Medulla oblongata (tissue), 1 donor: Measurements from ENCODE around the gene DMWD.
"Not testable (repeated sequence)": the region's sequence is repeated elsewhere in the genome, so short reads cannot be mapped to it uniquely, and the experiment has no call there.

Source experiments
- DNase-seq: peaks from one replicate; pipeline ENCODE4 v3.0.0-alpha.2; 2015; ENCODE audit errors: extremely low spot score

Gene DMWD

DNA sequence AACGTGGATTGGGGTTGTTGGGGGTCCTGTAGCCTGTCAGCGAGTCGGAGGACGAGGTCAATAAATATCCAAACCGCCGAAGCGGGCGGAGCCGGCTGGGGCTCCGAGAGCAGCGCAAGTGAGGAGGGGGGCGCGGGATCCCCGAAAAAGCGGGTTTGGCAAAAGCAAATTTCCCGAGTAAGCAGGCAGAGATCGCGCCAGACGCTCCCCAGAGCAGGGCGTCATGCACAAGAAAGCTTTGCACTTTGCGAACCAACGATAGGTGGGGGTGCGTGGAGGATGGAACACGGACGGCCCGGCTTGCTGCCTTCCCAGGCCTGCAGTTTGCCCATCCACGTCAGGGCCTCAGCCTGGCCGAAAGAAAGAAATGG is 22.8 kb downstream of the DMWD start:
- peak; percentile 59 for DNase-seq

DNA sequence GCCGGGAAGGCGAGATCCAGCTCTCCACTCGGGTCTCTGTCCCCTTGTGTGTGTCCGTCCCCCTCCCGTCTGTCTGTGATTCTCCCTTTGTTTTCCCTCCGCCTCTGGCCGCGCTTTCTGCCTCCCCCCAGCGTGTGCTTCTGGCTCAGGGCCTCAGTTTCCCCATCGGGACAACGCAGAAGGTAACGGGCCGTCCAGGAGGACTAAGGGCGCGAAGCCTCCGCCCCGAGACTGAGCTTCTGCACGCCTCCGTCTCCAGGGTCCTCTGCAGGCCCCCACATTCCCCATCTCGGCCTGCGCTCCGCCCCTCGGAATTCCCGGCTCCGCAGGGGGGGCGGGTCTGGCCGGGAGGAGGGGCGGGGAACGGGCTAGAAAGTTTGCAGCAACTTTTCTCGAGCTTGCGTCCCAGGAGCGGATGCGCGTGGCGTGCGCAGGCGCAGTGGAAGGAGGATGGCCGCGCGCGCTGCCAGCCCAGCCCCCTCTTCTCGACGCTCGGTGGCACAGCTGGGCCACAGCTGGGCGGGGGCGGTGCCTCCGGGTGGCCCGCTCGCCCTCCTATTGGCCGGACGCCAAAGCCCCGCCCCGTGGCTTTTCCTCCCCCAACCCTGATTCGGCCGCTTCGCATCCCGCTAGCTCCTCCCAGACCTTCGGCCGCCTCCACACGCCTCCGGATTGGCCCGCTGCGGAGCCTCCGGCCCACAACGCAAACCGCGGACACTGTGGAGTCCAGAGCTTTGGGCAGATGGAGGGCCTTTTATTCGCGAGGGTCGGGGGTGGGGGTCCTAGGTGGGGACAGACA is 23.5 kb downstream of the DMWD start, which contains the start of gene SIX5:
Gene SIX5, minus strand, starts transcription at position 269 of the 799 bp plus-strand sequence. CDS start 408 bp downstream, outside the sequence.
- DNase-seq: peak; percentile 95

DNA sequence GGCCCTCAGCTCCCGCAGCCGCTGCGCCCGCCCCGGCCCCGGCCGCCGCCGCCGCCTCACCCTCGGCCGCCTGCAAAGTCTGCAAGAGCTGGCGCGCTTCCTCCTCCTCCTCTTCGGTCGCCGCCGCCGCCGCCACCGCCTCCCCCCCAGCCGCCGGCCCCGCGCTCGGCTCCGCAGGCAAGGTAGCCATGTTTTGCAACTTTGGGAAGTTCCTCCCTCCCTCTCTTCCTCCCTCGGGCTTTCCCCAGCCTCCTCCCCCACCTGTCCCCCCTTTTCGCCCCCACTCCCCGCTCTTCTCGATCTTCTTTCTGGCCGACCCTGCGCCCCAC is 24.0 kb downstream of the DMWD start:
- no peak for DNase-seq

GRCh38 chr19:45767881-45768654 is 24.6 kb downstream of the DMWD start:
- DNase-seq: peak; percentile 26

GRCh38 chr19:45767410-45767880 is 25.2 kb downstream of the DMWD start:
- DNase-seq: no peak

DNA sequence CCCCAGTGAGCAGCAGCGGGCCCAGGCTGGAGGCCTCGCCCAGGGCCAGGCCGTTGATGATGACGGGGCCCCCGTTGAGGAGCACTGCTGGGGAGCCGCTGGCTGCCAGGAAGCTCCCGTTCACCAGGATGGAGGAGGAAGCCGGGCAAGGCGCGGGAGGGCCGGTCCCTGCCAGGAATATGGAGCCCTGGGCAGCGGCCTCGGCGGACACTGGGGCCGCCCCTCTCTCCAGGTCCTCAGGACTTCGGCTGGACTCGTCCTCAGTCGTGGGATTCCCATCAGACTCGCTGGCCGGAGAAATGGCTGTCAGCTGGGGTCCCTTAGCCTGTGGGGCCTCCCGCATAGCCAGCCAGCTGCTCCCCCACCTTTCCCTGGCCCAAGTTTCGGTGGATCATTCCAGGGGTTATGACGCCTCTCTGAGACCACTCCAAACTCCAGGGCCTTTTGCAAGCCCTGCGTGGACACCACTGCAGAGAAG is 25.7 kb downstream of the DMWD start:
- no peak for DNase-seq

DNA sequence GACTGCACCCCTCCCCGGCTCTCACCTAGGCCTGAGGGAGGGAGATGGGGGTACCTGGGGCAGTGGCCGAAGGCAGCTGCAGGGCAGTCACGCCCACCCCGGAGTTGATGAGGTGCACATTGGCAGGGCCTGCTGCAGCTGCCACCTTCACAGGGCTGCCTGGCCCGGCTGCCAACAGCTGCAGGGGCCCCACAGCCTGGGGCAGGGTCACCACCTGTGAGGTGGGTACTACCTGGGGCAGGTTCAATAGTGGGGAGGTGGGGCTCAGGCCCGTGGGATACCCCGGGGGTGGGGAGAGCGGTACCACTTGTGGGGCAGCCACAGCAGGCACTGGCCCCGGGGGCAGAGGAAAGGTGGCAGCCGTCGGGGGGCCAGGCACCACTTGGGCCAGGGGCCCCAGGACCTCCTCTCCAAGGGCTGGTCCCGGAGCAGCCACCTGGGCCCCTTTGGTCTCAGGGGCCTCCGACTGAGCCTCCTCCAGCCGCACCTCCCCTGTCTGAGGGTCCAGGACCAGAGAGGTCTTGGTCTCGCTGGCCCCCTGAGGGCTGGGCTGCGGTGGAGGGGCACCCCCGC is 26.3 kb downstream of the DMWD start:
- no peak for DNase-seq

GRCh38 chr19:45765702-45766295 is 26.8 kb downstream of the DMWD start:
- DNase-seq: no peak

DNA sequence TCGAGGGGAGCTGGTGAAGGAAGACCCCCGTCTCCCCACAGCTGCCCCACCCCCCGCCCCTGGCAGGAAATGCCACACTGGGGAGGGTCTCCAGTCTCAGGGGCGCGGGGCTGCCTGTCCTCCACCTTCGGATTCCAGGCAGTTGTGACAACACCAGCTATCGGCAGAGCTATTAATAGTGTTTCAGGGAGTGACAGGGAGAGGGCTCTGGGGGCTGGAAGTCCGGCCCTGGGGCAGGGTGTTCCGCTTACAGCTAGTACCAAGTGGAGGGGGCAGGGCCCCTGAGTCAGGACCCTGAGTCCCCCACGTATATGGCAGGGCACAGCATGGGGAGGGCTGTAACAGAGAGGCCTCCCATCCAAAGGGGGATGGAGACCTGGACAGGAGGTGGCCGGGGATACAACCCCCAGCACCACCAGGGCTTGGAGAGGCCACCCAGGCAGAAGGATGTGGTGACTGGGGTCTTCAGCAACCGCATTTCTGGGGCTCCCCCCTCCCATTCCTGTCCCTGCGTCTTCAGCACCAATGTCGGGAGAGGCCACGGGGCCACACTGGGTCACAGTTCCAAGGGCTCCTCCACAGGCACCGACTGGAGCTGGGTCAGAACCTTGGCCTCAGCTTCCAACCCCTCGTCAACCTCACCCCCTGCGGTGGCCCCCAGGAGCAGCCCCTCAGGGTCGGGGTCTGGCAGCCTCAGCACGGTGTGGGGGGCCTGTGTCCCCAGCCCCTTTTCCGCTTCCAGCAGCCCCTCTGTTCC is 27.5 kb downstream of the DMWD start:
- no peak for DNase-seq

DNA sequence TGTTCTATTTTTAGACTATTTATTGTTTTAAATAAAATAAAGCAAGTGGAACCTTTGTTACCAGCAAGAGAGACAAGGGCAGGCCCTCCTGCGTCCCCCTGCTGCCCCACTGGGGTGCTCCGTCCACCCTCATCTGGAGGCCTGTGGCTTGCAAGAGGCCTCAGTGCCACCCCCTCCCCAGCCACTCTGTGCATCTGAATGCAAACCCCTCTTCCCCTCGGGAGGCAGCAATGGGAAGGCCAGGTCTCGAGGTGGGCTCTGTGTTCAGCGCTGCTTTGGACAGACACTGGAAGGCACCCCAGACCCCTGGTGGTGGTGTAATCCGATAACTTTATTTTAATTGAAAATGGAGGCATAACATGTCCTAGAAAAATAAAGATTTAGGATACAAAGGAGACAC is 28.2 kb downstream of the DMWD start:
- no peak for DNase-seq

DNA sequence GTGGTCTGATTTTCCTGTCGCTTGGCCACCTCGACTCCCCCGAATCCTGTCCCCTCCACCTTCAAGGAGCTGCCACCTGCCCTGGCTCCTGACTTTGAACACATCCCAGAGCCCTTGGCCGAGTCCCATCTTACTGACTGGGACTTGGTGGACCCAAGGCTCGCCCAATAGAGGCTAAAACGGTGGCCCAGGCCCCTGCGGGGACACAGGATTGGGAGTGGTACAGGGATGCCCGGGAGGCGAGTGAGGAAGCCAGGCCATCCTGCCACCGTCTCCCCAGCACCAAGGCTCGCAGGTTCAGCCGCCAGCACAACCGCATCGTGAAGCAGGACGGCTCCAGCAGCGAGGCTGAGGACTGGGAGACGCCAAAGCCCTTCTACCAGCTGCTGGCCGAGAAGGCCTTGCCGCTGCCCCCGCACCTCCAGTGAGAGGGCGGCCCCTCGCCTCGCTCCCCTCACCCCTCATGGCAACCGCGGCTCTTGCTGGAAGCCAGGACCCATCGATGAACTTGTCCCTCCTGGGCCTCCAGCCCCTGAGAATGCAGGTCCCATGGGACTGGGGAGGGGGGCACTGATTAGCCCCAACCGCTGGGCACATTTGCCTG is 28.9 kb downstream of the DMWD start:
- no peak for DNase-seq

DNA sequence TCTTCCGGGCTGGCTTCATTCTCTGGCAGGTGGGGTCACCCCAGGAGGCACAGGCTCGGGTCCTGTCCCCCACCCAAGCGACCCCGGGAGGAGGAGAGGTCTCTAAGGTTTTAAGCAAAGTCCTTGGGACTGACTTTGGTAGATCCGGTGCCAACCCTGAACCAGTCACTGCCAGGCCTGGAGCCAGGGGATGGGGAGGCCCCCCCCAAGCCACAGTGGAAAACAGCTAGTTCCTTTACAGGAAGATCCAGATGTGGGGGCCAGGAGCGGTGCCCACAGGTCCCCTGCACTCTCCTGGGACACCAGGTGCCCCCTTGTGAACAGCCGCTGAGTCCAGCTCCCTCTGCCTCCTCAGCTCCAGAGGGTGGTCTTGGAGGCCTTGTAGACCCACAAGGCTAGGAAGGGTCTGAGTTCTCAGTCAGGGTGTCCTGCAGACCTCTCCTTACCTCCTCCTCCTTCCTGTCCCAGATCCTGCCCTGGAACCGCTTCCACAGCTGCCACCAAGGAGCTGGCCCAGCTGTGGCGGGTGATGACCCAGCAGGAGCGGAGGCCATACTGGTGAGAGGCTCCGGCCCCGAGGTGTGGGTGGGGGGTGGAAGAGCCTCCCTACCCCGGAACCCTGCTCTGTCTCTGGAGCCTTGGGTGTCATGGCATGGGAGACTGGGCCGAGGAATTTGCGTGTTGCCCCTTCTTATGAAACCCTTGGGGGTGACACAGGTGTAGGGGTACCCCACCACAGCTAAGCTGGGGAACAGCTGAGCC is 29.6 kb downstream of the DMWD start:
- no peak for DNase-seq

DNA sequence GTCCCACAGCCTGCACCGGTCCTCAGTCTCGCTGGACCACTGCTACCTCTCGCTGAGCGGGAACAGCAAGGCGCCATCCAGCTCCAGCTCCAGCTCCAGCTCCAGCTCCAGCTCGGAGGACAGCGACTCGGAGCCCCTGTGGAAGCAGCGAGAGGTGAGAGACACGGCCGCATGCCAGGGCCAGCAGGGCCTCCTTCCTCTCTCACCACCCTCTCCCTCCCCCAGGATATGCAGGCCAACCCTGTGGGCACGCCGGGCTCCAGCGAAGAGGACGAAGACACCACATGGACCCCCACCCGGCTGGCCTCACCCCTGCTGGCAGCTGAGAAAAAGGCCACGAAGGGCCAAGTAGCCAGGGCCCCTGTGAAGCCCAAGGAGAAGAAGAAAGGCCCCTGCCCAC is 30.9 kb downstream of the DMWD start:
- no peak for DNase-seq

DNA sequence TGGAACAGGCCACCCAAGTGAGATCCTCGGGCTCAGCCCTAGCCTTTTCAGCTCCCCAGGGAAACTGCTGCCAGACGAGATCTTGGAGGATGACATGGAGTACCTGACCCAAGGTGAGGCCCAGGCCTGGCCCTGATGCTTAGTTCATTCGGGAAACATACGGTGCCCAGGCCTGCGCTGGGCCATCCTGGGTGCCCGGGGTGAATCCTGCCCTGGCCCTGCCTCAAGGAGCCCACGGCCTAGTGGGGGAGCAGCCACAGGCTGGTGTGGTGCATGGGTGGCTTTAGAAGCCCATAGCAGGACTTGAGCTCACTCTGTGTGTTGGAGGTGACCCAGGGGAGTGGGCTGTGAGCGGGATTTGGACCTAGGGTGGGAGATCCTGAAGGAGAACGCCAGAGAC is 33.7 kb downstream of the DMWD start:
- DNase-seq: no peak

DNA sequence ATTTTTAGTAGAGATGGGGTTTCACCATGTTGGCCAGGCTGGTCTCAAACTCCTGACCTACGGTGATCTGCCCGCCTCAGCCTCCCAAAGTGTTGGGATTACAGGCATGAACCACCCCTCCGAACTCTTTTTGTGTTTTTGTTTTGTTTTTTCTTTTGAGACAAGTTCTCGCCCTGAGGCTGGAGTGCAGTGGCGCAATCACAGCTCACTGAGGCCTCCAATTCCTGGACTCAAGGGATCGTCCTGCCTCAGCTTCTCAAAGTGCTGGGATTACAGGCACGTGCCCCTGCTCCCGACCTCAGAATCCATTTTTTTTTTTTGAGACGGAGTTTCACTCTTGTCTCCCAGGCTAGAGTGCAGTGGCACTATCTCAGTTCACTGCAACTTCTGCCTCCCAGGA is 35.0 kb downstream of the DMWD start:
- no peak for DNase-seq

- no peak for DNase-seq
These were observed 38.3 kb downstream of the DMWD start for GRCh38 chr19:45754323-45754722.

- no peak for DNase-seq
These were observed 39.1 kb downstream of the DMWD start for GRCh38 chr19:45753548-45753947.

DNA sequence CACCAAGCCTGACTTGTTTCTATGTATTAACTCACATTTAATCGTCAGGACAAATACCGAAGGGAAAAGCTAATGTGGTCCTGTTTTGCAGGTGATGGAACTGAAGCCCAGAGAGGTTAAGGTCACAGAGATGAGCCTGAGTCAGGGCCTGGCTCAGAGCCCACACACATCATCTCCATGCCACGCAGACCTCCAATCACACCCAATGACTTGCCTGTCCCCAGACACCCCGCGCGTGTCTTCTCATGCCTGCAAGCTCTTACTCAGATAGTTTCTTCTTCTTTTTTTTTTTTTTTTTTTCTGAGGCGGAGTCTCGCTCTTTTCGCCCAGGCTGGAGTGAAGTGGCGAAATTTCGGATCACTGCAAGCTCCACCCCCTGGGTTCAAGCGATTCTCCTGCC is 40.0 kb downstream of the DMWD start:
- no peak for DNase-seq

- not testable (repeated sequence) for DNase-seq
These were observed 41.2 kb downstream of the DMWD start for GRCh38 chr19:45751483-45751882.

- no peak for DNase-seq
These were observed 45.1 kb downstream of the DMWD start for GRCh38 chr19:45747513-45747912.
